HL-60 (cell line): ENCODE results near the gene LGALS7B.
"Not testable (repeated sequence)": the region's sequence is repeated elsewhere in the genome, so short reads cannot be mapped to it uniquely, and the experiment has no call there.

Experiments used
- DNase-seq, 2 experiments: peaks; one replicate each; pipeline ENCODE4 v3.0.0-alpha.2; 2010 to 2020; ENCODE audit warnings: low read depth in 1 of 2, low spot score in 1 of 2
- H3K27ac ChIP-seq: fragments of 250-450 bp; sonication (Bioruptor Pico); replicated peaks from 2 replicates; pipeline ENCODE4 v1.5.1; 2020; ENCODE audit warnings: mild to moderate bottlenecking, moderate library complexity
- H3K27me3 ChIP-seq: fragments of 250-450 bp; sonication (Bioruptor Pico); 2 replicates; pipeline ENCODE4 v1.5.1; 2021; ENCODE audit warnings: mild to moderate bottlenecking, moderate library complexity; ENCODE audit not compliant: insufficient read depth, poor library complexity, severe bottlenecking
- H3K4me3 ChIP-seq: replicated peaks from 2 replicates; pipeline ENCODE4 v1.5.1; 2011; ENCODE audit warnings: mild to moderate bottlenecking, control low read depth, low read length; ENCODE audit not compliant: insufficient read depth
- GABPA ChIP-seq: IDR thresholded peaks from 2 replicates; pipeline ENCODE4 v1.6.1; 2012; ENCODE audit warnings: low read depth
- POLR2AphosphoS5 ChIP-seq: IDR thresholded peaks from 2 replicates; pipeline ENCODE4 v1.6.1; 2012; ENCODE audit warnings: low read depth
- REST ChIP-seq: IDR thresholded peaks from 2 replicates; pipeline ENCODE4 v1.6.1; 2012; ENCODE audit warnings: low read depth; ENCODE audit not compliant: insufficient replicate concordance
- SPI1 ChIP-seq: IDR thresholded peaks from 2 replicates; pipeline ENCODE4 v1.6.1; 2012; ENCODE audit warnings: low read depth, mild to moderate bottlenecking, borderline replicate concordance
- TF ChIP-seq, protein P1 (sequence below): IDR thresholded peaks from one replicate; pipeline ENCODE4 v1.5.1; 2011; ENCODE audit warnings: low read length, control low read depth, inconsistent platforms; ENCODE audit not compliant: insufficient read depth

The LGALS7B gene

GRCh38 chr19:38786572-38787265, 2.3 kb upstream of the LGALS7B start:
- H3K27me3 ChIP-seq: no peaks in the 10 kb centered on the region
- no peak for DNase-seq
- H3K4me3 ChIP-seq: no peak overlapping the region
- no peak overlapping the region for H3K27ac ChIP-seq
- TF ChIP-seq, protein P1, sequence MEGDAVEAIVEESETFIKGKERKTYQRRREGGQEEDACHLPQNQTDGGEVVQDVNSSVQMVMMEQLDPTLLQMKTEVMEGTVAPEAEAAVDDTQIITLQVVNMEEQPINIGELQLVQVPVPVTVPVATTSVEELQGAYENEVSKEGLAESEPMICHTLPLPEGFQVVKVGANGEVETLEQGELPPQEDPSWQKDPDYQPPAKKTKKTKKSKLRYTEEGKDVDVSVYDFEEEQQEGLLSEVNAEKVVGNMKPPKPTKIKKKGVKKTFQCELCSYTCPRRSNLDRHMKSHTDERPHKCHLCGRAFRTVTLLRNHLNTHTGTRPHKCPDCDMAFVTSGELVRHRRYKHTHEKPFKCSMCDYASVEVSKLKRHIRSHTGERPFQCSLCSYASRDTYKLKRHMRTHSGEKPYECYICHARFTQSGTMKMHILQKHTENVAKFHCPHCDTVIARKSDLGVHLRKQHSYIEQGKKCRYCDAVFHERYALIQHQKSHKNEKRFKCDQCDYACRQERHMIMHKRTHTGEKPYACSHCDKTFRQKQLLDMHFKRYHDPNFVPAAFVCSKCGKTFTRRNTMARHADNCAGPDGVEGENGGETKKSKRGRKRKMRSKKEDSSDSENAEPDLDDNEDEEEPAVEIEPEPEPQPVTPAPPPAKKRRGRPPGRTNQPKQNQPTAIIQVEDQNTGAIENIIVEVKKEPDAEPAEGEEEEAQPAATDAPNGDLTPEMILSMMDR: no peak

GRCh38 chr19:38790507-38791403, 1.8 kb downstream of the LGALS7B start:
- DNase-seq, H3K4me3 ChIP-seq, H3K27ac ChIP-seq: not testable (repeated sequence)
- H3K27me3 ChIP-seq: peaks cover 12% of the 10 kb centered on the region

- not testable (repeated sequence) for H3K4me3 ChIP-seq, H3K27ac ChIP-seq, DNase-seq
- peaks cover 12% of the 10 kb centered on the region for H3K27me3 ChIP-seq
These were observed 2.6 kb downstream of the LGALS7B start for GRCh38 chr19:38791451-38792064.

- Histone ChIP-seq H3K27ac (no peak overlapping the region), H3K4me3 (no peak overlapping the region), H3K27me3 (peaks cover 12% of the 10 kb centered on the region)
- DNase-seq: no peak
- TF ChIP-seq, protein P1: no peak
- no peak for TF ChIP-seq POLR2AphosphoS5
- no peak for TF ChIP-seq SPI1
- TF ChIP-seq REST: no peak
- no peak for TF ChIP-seq GABPA
These were observed 3.5 kb downstream of the LGALS7B start for GRCh38 chr19:38792250-38793111.

GRCh38 chr19:38793177-38793576, 4.2 kb downstream of the LGALS7B start:
- TF ChIP-seq GABPA (no peak), REST (no peak), SPI1 (no peak), POLR2AphosphoS5 (no peak)
- TF ChIP-seq, protein P1: no peak
- DNase-seq: no peak
- no peak overlapping the region for H3K4me3 ChIP-seq
- H3K27me3 ChIP-seq: peaks cover 12% of the 10 kb centered on the region
- H3K27ac ChIP-seq: no peak overlapping the region
